ENCODE measurements around the gene DNAJB4. TPM values are rescaled to one million over a fixed set of nuclear protein-coding genes. Genes with fewer than 3 reads are reported as not detected.

Gene DNAJB4
- total RNA-seq, result 10 to 100 TPM in 1 of 2 donors, 1 to 10 TPM in 1; 9.6 to 14.0 TPM

DNA sequence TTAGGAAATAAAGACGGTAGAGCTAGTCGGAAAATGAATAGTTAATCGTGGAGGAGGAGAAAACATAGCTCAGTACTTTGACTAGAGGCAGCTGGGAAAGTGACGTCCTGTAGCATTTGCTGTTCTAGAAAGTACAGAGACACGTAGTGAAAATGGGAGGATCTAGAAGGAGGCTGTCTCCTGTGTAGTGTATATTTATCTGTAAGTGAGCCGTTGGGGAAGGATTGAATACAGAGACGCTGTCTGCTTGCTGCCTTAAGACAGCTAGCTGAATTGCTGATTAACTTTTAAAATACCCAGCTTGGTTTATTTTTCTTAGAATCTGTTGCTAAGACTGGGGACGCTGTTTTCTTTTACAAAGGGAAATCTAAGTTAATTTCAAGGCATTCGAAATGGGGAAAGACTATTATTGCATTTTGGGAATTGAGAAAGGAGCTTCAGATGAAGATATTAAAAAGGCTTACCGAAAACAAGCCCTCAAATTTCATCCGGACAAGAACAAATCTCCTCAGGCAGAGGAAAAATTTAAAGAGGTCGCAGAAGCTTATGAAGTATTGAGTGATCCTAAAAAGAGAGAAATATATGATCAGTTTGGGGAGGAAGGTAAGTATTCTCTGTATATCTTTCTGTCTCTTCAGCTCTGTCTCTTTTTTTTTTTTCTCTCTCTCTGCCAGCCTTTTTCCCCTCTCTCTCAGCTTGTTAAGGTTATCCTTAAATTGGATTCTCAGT is at the start of gene DNAJB4:
Gene DNAJB4, plus strand, starts transcription at position 221 of the 729 bp plus-strand sequence. Its CDS starts 172 bp downstream, at position 393.
- H3K27me3 Mint-ChIP-seq (ENCODE audit: low read depth), result no peaks in the 10 kb centered on the region
- peak within 1 kb of the TSS; percentile 86 to 99 for H3K4me3 Mint-ChIP-seq
- peak; percentile 70 to 76 for DNase-seq
- ATAC-seq (replicated peaks in 1 of 2), result peak; percentile 95 to 96
- peak within 1 kb of the TSS; percentile 100 for H3K27ac Mint-ChIP-seq
- peaks cover 54% of the 10 kb centered on the region for H3K4me1 Mint-ChIP-seq (ENCODE audit: low read depth)
- no peaks in the 10 kb centered on the region for H3K9me3 Mint-ChIP-seq
- peaks cover 0 to 3% of the 10 kb centered on the region in 2 donors for H3K36me3 Mint-ChIP-seq (ENCODE audit: insufficient read depth in 2 of 2)

DNA sequence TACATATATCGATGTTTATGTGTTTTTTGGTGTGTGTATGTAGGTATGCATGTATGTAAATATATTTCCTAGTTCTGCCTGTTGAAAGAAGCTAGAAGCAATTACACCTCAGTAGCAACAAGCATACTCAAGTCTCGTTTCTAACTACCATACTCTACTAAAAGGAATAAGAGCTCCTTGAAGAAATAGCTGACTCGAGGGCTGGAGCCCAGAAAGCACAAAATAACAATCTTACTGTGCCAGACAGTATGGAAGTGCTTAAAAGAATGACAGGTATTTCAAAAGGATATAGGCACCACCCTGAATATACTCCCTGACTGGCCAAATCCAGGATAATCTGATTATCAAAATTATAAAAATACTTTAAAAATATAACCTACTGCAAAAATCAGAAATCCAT is 49.0 kb upstream of the DNAJB4 start:
- ATAC-seq (replicated peaks in 1 of 2), result no peak
- H3K4me3 Mint-ChIP-seq, result no peak overlapping the region
- H3K9me3 Mint-ChIP-seq, result no peaks in the 10 kb centered on the region
- H3K27me3 Mint-ChIP-seq (ENCODE audit: low read depth), result no peaks in the 10 kb centered on the region
- peaks cover 33% of the 10 kb centered on the region for H3K4me1 Mint-ChIP-seq (ENCODE audit: low read depth)
- no peak for DNase-seq
- peaks cover 6 to 46% of the 10 kb centered on the region in 2 donors for H3K36me3 Mint-ChIP-seq (ENCODE audit: insufficient read depth in 2 of 2)
- no peak overlapping the region for H3K27ac Mint-ChIP-seq

DNA sequence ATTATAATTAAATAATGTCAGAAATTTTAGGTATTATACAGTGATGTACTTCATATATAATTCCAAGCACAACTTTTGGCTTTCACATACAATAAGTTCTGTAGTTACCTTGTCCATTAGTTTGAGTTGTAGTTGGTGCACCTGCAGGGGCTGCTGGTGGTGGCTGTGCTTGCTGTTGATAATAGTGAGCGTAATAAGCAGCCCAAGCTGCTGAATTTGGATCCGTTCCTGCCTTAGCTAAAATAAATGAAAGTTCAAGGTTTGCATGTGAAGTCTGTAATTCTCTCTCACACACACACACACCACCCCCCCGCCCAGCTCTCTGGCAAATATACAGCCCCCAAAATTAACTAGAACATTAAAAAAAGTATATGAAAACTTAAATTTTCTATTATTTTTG is 48.3 kb upstream of the DNAJB4 start:
- Mint-ChIP-seq H3K4me1 (ENCODE audit: low read depth) (peaks cover 29% of the 10 kb centered on the region), H3K36me3 (ENCODE audit: insufficient read depth in 2 of 2) (peaks cover 8 to 52% of the 10 kb centered on the region in 2 donors), H3K27ac (no peak overlapping the region), H3K4me3 (no peak overlapping the region), H3K27me3 (ENCODE audit: low read depth) (no peaks in the 10 kb centered on the region), H3K9me3 (no peaks in the 10 kb centered on the region)
- DNase-seq, result no peak
- ATAC-seq (replicated peaks in 1 of 2), result no peak

DNA sequence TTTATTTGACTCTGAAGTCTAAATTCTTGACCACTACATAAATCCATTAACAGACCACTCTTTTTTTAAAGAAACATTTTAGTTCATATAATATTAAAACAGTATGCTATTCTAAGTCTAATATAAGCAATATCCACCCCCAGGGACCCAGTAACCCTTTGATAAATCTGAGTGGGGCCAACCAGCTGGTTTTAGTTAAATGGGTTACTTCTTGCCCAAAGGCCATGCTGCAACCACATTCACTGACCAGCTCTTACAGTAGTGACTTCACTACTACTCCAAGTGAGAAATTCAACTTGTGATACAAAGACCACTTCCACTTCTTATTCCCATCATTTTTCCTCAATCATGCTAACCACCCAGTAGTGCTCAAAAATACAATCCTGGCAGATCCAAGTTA is 46.3 kb upstream of the DNAJB4 start:
- Mint-ChIP-seq H3K27ac (peak overlapping the region; percentile 0), H3K4me3 (no peak overlapping the region), H3K9me3 (no peaks in the 10 kb centered on the region), H3K36me3 (ENCODE audit: insufficient read depth in 2 of 2) (peaks cover 16 to 55% of the 10 kb centered on the region in 2 donors), H3K27me3 (ENCODE audit: low read depth) (no peaks in the 10 kb centered on the region), H3K4me1 (ENCODE audit: low read depth) (peaks cover 27% of the 10 kb centered on the region)
- ATAC-seq (replicated peaks in 1 of 2), result no peak
- DNase-seq, result no peak

DNA sequence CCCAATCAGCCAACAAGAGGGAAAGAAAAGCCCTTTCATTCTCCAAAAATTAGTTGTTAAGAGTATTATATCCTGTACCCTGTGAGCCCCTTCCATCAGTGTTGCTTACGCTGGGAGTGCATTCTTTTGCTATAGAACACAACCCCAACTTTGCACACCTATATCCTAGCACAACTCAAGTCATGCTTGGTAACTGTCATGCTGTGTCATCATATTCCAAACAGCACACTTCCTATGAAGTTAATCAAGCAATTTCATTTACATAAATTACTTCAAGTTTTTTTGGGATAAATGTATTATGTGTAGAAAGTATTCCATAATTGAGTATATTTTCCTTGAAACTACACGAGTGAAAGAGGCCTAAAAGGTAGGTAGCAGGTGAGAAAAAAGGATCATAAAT is 45.9 kb upstream of the DNAJB4 start:
- Mint-ChIP-seq H3K4me3 (no peak overlapping the region), H3K27me3 (ENCODE audit: low read depth) (no peaks in the 10 kb centered on the region), H3K36me3 (ENCODE audit: insufficient read depth in 2 of 2) (peaks cover 17 to 57% of the 10 kb centered on the region in 2 donors), H3K27ac (peak overlapping the region; percentile 0), H3K9me3 (no peaks in the 10 kb centered on the region), H3K4me1 (ENCODE audit: low read depth) (peaks cover 24% of the 10 kb centered on the region)
- DNase-seq (no peak), ATAC-seq (replicated peaks in 1 of 2) (no peak)

DNA sequence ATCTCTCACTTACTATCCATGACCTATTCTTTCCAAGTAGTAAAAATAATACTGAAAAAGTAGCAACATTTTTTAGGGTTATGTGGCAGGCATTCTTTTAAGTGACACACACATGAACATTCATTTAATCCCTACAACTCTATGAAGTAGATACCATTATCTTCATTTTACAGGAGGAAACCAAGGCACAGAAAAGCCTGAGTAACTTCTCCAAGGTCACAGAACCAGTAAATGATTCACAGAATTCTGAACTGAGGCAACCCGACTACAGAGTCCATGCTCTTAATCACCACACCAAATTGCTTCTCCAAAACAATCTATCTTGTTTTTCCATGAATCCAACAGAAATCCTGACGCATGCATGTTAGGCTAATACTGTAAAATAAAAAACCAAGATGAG is 43.3 kb upstream of the DNAJB4 start:
- no peak for DNase-seq
- Mint-ChIP-seq H3K9me3 (no peaks in the 10 kb centered on the region), H3K36me3 (ENCODE audit: insufficient read depth in 2 of 2) (peaks cover 27 to 70% of the 10 kb centered on the region in 2 donors), H3K27me3 (ENCODE audit: low read depth) (no peaks in the 10 kb centered on the region), H3K4me3 (peak overlapping the region in 1 of 2 donors; percentile 25), H3K27ac (peak overlapping the region; percentile 92), H3K4me1 (ENCODE audit: low read depth) (peaks cover 25% of the 10 kb centered on the region)
- peak; percentile 48 to 83 for ATAC-seq (replicated peaks in 1 of 2)

DNA sequence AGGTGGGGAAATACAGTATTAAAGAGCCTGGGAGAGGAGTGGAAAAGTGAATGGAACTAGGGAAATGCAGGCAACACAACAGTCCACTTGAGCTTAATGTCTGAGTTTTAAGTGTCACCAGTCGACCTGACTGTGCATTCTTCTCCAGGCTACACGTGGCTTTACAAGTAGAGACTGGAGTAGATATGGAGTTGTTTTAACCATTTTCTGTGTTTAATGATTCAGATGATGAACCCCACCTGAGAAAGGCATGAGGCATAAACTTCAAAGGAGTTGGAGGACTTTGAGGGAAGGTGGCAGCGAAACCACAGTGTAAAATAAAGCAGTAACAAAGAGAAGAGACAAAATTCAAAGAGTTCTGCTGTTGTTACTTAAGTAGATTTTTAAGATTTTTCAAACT is 38.4 kb upstream of the DNAJB4 start:
- no peaks in the 10 kb centered on the region for H3K9me3 Mint-ChIP-seq
- peaks cover 23 to 77% of the 10 kb centered on the region in 2 donors for H3K36me3 Mint-ChIP-seq (ENCODE audit: insufficient read depth in 2 of 2)
- DNase-seq (no peak), ATAC-seq (replicated peaks in 1 of 2) (peak; percentile 23 to 42)
- H3K4me1 Mint-ChIP-seq (ENCODE audit: low read depth), result peaks cover 62% of the 10 kb centered on the region
- H3K27ac Mint-ChIP-seq, result peak overlapping the region; percentile 75
- no peak overlapping the region for H3K4me3 Mint-ChIP-seq
- no peaks in the 10 kb centered on the region for H3K27me3 Mint-ChIP-seq (ENCODE audit: low read depth)

DNA sequence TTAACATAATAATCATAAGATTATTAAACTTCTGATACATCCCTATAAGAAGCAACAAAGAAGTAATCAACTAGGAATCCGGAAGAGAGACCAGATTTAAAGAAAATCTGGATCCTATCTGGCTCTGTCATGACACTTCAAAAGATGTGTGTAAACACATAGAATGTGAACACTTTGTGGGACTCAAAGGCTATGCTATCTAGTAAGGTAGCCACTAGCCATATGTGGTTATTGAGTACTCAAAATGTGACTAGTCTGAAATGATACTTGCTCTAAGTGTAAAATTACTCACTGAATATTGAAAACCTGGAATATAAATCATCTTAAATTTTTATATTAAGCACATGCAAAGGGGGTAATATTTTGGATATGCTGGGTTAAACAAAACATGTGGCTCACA is 34.5 kb upstream of the DNAJB4 start:
- peak in 1 of 2 donors; percentile 51 for ATAC-seq (replicated peaks in 1 of 2)
- Mint-ChIP-seq H3K27ac (no peak overlapping the region), H3K4me1 (ENCODE audit: low read depth) (peaks cover 83% of the 10 kb centered on the region), H3K4me3 (no peak overlapping the region), H3K36me3 (ENCODE audit: insufficient read depth in 2 of 2) (peaks cover 7 to 61% of the 10 kb centered on the region in 2 donors), H3K27me3 (ENCODE audit: low read depth) (no peaks in the 10 kb centered on the region), H3K9me3 (no peaks in the 10 kb centered on the region)
- DNase-seq, result no peak

DNA sequence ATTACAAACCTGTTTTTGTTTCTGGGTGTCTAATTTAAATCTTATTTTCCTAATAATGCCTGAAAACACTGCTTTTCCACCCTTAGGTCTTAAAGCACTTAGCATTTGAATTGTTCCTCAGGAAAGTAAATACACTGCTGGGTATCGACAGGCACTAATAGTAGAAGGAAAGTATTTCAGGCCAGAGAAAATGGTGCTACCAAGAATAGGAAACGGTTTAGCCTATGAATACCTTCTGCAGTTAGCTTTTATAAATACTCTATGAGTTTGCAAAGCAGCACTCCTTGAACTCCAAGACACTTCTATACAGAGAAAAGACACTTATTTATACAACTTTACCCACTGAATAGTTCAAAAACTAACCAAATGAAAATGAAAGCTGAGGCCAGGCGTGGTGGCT is 32.7 kb upstream of the DNAJB4 start:
- Mint-ChIP-seq H3K4me3 (peak overlapping the region; percentile 46 to 71), H3K9me3 (no peaks in the 10 kb centered on the region), H3K36me3 (ENCODE audit: insufficient read depth in 2 of 2) (peaks cover 8 to 55% of the 10 kb centered on the region in 2 donors), H3K27ac (peak overlapping the region; percentile 85), H3K27me3 (ENCODE audit: low read depth) (no peaks in the 10 kb centered on the region), H3K4me1 (ENCODE audit: low read depth) (peaks cover 88% of the 10 kb centered on the region)
- DNase-seq, result no peak
- ATAC-seq (replicated peaks in 1 of 2), result no peak

DNA sequence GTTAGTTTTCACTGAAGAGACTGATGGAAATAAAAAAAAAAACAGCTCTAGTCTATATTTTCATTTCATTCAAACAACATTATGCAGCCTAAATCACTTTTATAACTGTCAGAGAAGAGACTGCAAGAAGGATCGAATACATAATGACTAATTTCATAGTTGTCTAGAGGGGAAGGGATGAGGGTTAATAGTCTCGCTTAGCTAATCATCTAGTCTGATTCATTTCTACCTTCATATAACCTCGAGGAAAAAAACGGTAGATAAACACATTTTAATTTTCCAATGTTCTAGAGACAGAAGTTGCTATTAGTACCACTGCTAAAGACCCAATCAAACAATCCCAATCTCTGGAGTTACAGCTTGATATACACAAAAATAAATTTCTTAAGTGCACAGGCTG is 29.4 kb upstream of the DNAJB4 start:
- H3K4me3 Mint-ChIP-seq, result no peak overlapping the region
- H3K36me3 Mint-ChIP-seq (ENCODE audit: insufficient read depth in 2 of 2), result peaks cover 6 to 31% of the 10 kb centered on the region in 2 donors
- H3K4me1 Mint-ChIP-seq (ENCODE audit: low read depth), result peaks cover 68% of the 10 kb centered on the region
- DNase-seq (no peak), ATAC-seq (replicated peaks in 1 of 2) (no peak)
- peak overlapping the region; percentile 97 for H3K27ac Mint-ChIP-seq
- no peaks in the 10 kb centered on the region for H3K9me3 Mint-ChIP-seq
- no peaks in the 10 kb centered on the region for H3K27me3 Mint-ChIP-seq (ENCODE audit: low read depth)

DNA sequence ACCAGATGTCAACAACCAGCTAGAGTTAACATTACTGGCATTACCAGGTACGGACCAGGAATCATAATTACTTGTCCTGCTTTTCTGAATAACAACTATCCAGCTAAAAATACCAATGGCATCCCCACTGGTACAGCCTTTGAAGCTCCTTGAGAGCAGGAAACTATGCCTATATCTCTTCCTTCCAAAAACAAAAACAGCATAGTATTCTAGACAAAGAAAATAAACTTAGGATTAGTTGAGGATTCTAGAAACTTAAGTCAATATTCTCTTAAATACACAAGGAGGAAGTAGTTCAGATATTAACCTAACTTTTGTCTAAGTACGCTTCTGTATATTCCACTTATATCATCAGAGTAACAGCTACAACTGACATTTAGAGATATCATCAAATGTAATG is 28.8 kb upstream of the DNAJB4 start:
- ATAC-seq (replicated peaks in 1 of 2), result no peak
- H3K9me3 Mint-ChIP-seq, result no peaks in the 10 kb centered on the region
- H3K4me1 Mint-ChIP-seq (ENCODE audit: low read depth), result peaks cover 69% of the 10 kb centered on the region
- no peaks in the 10 kb centered on the region for H3K27me3 Mint-ChIP-seq (ENCODE audit: low read depth)
- H3K4me3 Mint-ChIP-seq, result no peak overlapping the region
- H3K27ac Mint-ChIP-seq, result peak overlapping the region; percentile 97
- peaks cover 6 to 28% of the 10 kb centered on the region in 2 donors for H3K36me3 Mint-ChIP-seq (ENCODE audit: insufficient read depth in 2 of 2)
- no peak for DNase-seq

DNA sequence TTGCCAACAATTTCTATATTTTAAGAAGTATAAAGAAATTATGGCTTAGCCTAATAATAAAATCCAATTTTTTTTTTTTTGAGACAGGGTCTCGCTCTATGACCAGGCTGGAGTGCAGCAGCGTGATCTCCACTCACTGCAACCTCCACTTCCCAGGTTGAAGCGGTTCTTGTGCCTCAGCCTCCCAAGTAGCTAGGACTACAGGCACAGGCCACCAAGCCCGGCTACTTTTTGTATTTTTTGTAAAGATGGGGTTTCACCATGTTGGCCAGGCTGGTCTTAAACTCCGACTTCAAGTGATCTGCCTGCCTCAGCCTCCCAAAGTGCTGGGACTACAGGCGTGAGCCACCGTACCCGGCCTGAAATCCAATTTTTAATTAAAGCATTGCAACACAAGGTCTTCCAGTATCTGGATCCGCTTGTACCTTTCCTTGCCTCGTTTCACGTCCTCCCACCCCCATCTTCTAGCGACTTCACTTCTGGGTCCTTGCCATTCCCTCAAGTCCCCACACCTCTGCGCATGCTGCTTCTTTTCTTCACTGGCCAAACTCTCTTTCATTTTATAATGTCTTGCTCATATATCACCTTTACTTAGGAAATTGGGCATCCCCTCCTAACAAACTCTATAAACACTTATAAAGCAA is 28.2 kb upstream of the DNAJB4 start:
- DNase-seq, result no peak
- H3K4me3 Mint-ChIP-seq, result no peak overlapping the region
- no peaks in the 10 kb centered on the region for H3K9me3 Mint-ChIP-seq
- H3K36me3 Mint-ChIP-seq (ENCODE audit: insufficient read depth in 2 of 2), result peaks cover 6 to 25% of the 10 kb centered on the region in 2 donors
- H3K27me3 Mint-ChIP-seq (ENCODE audit: low read depth), result no peaks in the 10 kb centered on the region
- peak overlapping the region; percentile 97 for H3K27ac Mint-ChIP-seq
- H3K4me1 Mint-ChIP-seq (ENCODE audit: low read depth), result peaks cover 69% of the 10 kb centered on the region
- ATAC-seq (replicated peaks in 1 of 2), result no peak

DNA sequence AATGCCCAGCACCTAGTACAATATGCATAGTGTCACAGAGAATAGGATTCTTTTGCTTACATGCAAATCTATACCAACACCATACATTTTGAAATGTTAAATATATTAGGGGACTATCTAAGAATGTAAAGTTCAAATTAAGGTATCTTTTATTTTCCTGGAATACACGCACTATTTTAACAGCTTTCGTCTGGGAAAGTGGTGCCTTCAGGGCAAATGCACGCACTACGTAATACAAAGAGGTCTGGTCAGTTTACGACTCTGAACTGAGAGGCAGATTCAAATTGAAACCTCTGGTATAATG is 26.8 kb upstream of the DNAJB4 start:
- no peak for DNase-seq
- no peak overlapping the region for H3K27ac Mint-ChIP-seq
- H3K27me3 Mint-ChIP-seq (ENCODE audit: low read depth), result no peaks in the 10 kb centered on the region
- H3K9me3 Mint-ChIP-seq, result no peaks in the 10 kb centered on the region
- peaks cover 6 to 23% of the 10 kb centered on the region in 2 donors for H3K36me3 Mint-ChIP-seq (ENCODE audit: insufficient read depth in 2 of 2)
- peaks cover 68% of the 10 kb centered on the region for H3K4me1 Mint-ChIP-seq (ENCODE audit: low read depth)
- ATAC-seq (replicated peaks in 1 of 2), result no peak
- no peak overlapping the region for H3K4me3 Mint-ChIP-seq
